Measurements from ENCODE around the gene RNF145. TPM values are rescaled to one million over a fixed set of nuclear protein-coding genes. Genes with fewer than 3 reads are reported as not detected.
A peak's percentile ranks its signal among the peaks of the same experiment; 100 is the strongest.

RNF145 gene
- total RNA-seq, 2 donors from 2014 or later: 38.6 to 50.5 TPM

GRCh38 chr5:159182691-159183090 lies 26.7 kb downstream of the RNF145 start:
- peaks cover 11% of the 10 kb centered on the region for H3K4me1 ChIP-seq (replicated peaks)
- intact Hi-C loops (cut with DNase I): no loop called here
- no peaks in the 10 kb centered on the region for H3K9me3 ChIP-seq
- 64% methylated on average over 1 of the region's 1 CpG for WGBS
- no peak overlapping the region for H3K27ac ChIP-seq
- no peaks in the 10 kb centered on the region for H3K27me3 ChIP-seq (replicated peaks; ENCODE audit: insufficient read depth)
- no peaks in the 10 kb centered on the region for H3K36me3 ChIP-seq
- H3K4me3 ChIP-seq: no peak overlapping the region
- TF ChIP-seq, protein P1, sequence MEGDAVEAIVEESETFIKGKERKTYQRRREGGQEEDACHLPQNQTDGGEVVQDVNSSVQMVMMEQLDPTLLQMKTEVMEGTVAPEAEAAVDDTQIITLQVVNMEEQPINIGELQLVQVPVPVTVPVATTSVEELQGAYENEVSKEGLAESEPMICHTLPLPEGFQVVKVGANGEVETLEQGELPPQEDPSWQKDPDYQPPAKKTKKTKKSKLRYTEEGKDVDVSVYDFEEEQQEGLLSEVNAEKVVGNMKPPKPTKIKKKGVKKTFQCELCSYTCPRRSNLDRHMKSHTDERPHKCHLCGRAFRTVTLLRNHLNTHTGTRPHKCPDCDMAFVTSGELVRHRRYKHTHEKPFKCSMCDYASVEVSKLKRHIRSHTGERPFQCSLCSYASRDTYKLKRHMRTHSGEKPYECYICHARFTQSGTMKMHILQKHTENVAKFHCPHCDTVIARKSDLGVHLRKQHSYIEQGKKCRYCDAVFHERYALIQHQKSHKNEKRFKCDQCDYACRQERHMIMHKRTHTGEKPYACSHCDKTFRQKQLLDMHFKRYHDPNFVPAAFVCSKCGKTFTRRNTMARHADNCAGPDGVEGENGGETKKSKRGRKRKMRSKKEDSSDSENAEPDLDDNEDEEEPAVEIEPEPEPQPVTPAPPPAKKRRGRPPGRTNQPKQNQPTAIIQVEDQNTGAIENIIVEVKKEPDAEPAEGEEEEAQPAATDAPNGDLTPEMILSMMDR (IDR thresholded peaks at IDR 0.05): no peak
- TF ChIP-seq POLR2AphosphoS5 (IDR thresholded peaks at IDR 0.05): no peak
- no peak for TF ChIP-seq POLR2A (IDR thresholded peaks at IDR 0.05)
- no peak for DNase-seq (ENCODE audit: low spot score)

DNA sequence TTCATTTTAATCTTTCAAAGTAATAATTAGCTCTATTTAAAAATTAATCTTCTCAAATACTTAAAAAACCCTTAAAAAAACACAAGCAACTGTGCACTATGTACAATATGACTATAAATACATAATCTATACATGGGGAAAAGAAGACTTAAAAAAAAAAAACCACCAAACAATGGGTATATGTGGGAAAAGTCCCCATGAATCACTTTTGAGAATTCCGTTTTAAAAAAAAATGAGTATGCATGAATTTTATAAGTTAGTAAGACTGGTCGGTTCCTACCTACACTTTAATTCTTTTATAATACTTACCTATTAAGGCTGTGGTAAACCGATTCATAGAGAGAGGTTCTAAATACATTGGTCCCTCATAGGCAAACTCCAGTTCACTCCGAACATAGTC lies 27.7 kb downstream of the RNF145 start:
- no peak for TF ChIP-seq POLR2A (IDR thresholded peaks at IDR 0.05)
- TF ChIP-seq, protein P1 (IDR thresholded peaks at IDR 0.05): no peak
- no peak for TF ChIP-seq POLR2AphosphoS5 (IDR thresholded peaks at IDR 0.05)
- intact Hi-C loops (cut with DNase I): no loop called here
- H3K9me3 ChIP-seq: no peaks in the 10 kb centered on the region
- 93% methylated on average over 4 of the region's 4 CpGs for WGBS
- H3K27ac ChIP-seq: no peak overlapping the region
- H3K27me3 ChIP-seq (replicated peaks; ENCODE audit: insufficient read depth): no peaks in the 10 kb centered on the region
- H3K36me3 ChIP-seq: no peaks in the 10 kb centered on the region
- no peak overlapping the region for H3K4me3 ChIP-seq
- DNase-seq (ENCODE audit: low spot score): no peak
- H3K4me1 ChIP-seq (replicated peaks): peaks cover 9% of the 10 kb centered on the region

DNA sequence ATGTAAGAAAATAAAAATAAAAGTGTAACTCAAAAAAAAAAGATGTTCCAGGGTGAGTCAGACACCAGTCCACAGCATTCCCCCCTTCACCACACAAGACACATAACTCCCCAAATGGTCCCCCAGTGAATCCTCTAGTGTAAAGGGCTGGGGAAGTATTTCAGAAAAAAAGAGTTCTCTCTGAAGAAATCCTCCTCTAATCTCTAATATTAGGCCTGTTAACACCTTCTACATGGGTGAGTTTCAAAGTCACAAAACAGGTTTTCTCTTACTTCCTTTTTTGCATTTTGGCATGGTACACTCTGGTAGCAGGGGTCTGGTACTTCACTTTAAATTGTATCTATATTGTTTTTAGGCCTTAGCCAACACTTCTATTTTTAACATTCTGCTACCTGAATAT lies 28.2 kb downstream of the RNF145 start:
- Histone ChIP-seq H3K27ac (no peak overlapping the region), H3K36me3 (no peaks in the 10 kb centered on the region), H3K4me1 (replicated peaks) (peaks cover 8% of the 10 kb centered on the region), H3K27me3 (replicated peaks; ENCODE audit: insufficient read depth) (no peaks in the 10 kb centered on the region), H3K9me3 (no peaks in the 10 kb centered on the region), H3K4me3 (no peak overlapping the region)
- TF ChIP-seq, protein P1 (IDR thresholded peaks at IDR 0.05): no peak
- TF ChIP-seq POLR2AphosphoS5 (IDR thresholded peaks at IDR 0.05) (no peak), POLR2A (IDR thresholded peaks at IDR 0.05) (no peak)
- DNase-seq (ENCODE audit: low spot score): no peak
- intact Hi-C loops (cut with DNase I): no loop called here

DNA sequence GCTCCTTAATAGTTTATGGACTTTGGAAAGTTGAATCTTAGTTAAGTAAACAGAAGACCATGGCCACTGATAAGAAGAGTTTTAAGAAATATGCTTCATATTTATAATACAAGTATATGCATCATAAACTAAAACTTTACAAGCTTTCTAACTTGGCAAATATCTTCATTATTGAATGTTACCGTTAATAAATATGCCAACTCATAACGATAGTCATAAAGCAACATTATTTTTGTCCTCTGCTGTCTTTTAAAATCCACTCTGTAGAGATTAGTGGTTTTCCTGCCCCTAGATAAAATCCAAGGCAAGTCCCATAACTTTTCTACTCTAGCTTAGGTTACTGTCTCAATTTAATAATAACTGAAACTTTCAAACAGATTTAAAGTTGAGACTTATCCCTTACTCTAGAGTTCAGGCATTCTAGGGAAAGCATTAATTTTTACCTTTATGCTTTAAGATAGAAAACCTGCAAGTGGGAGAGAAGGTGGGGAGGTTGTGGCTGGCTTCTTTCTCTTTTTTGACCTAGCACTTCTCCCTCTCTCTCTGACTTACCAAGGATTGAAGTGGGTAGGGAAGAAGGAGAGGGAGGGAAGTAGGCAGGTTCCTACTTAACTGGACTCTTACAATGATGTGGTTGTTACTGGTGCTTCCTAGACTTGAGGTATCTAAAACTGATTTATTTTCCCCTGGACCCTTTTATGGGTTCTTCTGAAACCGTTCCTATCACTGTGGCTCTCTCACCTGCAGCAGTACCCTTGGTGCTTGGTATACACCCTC lies 29.6 kb downstream of the RNF145 start:
- H3K4me3 ChIP-seq: no peak overlapping the region
- no peak for DNase-seq (ENCODE audit: low spot score)
- no peaks in the 10 kb centered on the region for H3K36me3 ChIP-seq
- no peaks in the 10 kb centered on the region for H3K27me3 ChIP-seq (replicated peaks; ENCODE audit: insufficient read depth)
- TF ChIP-seq, protein P1 (IDR thresholded peaks at IDR 0.05): no peak
- TF ChIP-seq POLR2AphosphoS5 (IDR thresholded peaks at IDR 0.05) (no peak), POLR2A (IDR thresholded peaks at IDR 0.05) (no peak)
- no peaks in the 10 kb centered on the region for H3K9me3 ChIP-seq
- intact Hi-C loops (cut with DNase I): no loop called here
- H3K4me1 ChIP-seq (replicated peaks): peaks cover 8% of the 10 kb centered on the region
- WGBS: 32% methylated on average over 3 of the region's 3 CpGs
- peak overlapping the region; percentile 6 to 37 for H3K27ac ChIP-seq

- 15% methylated on average over 2 of the region's 2 CpGs for WGBS
- no peaks in the 10 kb centered on the region for H3K27me3 ChIP-seq (replicated peaks; ENCODE audit: insufficient read depth)
- peak overlapping the region; percentile 6 to 37 for H3K27ac ChIP-seq
- peaks cover 8% of the 10 kb centered on the region for H3K4me1 ChIP-seq (replicated peaks)
- peak; percentile 36 for DNase-seq (ENCODE audit: low spot score)
- intact Hi-C loops (cut with DNase I): no loop called here
- TF ChIP-seq POLR2A (IDR thresholded peaks at IDR 0.05) (peak; percentile 34), POLR2AphosphoS5 (IDR thresholded peaks at IDR 0.05) (peak; percentile 79)
- TF ChIP-seq, protein P1 (IDR thresholded peaks at IDR 0.05): no peak
- H3K4me3 ChIP-seq: no peak overlapping the region
- H3K9me3 ChIP-seq: no peaks in the 10 kb centered on the region
- no peaks in the 10 kb centered on the region for H3K36me3 ChIP-seq
Measured at GRCh38 chr5:159178978-159179377, 30.4 kb downstream of the RNF145 start.

All from prostate gland (tissue), 2 donors.